BE2C (cell line): Measurements from ENCODE around the gene ROBO1.

Source experiments
- DNase-seq: peaks from one replicate; pipeline ENCODE4 v3.0.0-alpha.2; 2020
- H3K27me3 ChIP-seq: fragments of 250-450 bp; sonication (Bioruptor Pico); 2 replicates; pipeline ENCODE4 v1.5.1; 2020; ENCODE audit warnings: mild to moderate bottlenecking
- H3K36me3 ChIP-seq: fragments of 250-450 bp; sonication (Bioruptor Pico); 2 replicates; pipeline ENCODE4 v1.5.1; 2020; ENCODE audit warnings: mild to moderate bottlenecking
- H3K4me1 ChIP-seq: fragments of 250-450 bp; sonication (Bioruptor Pico); 2 replicates; pipeline ENCODE4 v1.5.1; 2020
- H3K4me3 ChIP-seq: 2 replicates; pipeline ENCODE4 v1.5.1; 2011; ENCODE audit warnings: low read depth, low read length
- H3K9me3 ChIP-seq: fragments of 250-450 bp; sonication (Bioruptor Pico); 2 replicates; pipeline ENCODE4 v1.5.1; 2020
- TF ChIP-seq, protein P1 (sequence below): IDR thresholded peaks from 2 replicates; pipeline ENCODE4 v1.5.1; 2012; ENCODE audit warnings: mild to moderate bottlenecking, low read depth, low read length

Gene ROBO1

DNA sequence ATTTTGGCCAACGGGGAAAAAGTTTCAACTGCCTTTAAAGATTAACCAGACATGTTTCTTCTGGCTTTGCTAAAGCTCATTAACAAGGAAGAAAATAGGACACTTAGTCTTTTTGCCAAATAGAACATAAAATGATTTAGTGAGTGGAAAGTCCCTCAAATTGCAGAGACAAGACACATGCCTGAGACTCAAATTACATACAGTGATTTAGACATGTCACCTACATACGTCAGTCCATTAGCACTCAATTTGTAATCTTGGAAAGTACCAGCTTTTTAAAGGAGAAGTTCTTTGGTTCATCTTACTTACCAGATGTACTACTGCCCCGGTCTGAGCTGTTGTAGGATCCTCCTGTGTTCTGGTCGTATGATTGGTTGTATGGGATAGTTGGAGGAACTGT is 1134.2 kb downstream of the ROBO1 start:
- TF ChIP-seq, protein P1, sequence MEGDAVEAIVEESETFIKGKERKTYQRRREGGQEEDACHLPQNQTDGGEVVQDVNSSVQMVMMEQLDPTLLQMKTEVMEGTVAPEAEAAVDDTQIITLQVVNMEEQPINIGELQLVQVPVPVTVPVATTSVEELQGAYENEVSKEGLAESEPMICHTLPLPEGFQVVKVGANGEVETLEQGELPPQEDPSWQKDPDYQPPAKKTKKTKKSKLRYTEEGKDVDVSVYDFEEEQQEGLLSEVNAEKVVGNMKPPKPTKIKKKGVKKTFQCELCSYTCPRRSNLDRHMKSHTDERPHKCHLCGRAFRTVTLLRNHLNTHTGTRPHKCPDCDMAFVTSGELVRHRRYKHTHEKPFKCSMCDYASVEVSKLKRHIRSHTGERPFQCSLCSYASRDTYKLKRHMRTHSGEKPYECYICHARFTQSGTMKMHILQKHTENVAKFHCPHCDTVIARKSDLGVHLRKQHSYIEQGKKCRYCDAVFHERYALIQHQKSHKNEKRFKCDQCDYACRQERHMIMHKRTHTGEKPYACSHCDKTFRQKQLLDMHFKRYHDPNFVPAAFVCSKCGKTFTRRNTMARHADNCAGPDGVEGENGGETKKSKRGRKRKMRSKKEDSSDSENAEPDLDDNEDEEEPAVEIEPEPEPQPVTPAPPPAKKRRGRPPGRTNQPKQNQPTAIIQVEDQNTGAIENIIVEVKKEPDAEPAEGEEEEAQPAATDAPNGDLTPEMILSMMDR: no peak
- Histone ChIP-seq H3K4me1 (peaks cover 4% of the 10 kb centered on the region), H3K36me3 (peaks cover 4% of the 10 kb centered on the region; the same call in 1 of the 2 replicates), H3K9me3 (no peaks in the 10 kb centered on the region), H3K4me3 (no peak overlapping the region), H3K27me3 (no peaks in the 10 kb centered on the region)
- DNase-seq: no peak

DNA sequence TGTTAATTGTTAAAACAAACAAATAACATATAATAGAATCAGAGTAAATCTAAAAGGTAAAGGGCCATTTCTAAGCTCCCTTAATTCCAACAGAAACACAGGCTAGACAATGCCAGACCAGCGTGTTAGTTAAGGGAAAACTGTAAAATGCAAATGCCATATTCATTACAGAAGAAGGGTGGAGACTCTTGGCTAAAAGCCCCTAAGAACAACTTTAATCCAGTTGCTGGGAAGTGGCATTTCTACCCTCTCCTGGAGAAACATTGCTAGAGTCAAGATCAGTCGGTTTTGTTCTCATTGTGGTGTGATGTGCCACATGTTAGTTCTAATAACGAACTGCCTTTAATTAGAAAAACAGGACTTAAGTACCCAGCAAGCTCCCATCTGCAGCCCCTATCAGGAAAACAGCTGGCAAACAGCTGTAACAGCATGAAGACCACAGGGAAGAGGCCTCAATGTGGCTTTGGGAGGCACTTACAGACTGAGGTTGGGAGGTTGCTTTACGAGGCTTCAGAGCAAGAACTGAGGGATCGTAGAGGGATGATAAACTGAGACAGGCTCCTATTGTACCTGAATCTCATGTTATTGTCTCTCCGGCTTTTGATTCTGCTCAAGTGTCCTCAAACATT is 1134.8 kb downstream of the ROBO1 start:
- Histone ChIP-seq H3K36me3 (peaks cover 4% of the 10 kb centered on the region; the same call in 1 of the 2 replicates), H3K4me1 (peaks cover 4% of the 10 kb centered on the region), H3K4me3 (no peak overlapping the region), H3K27me3 (no peaks in the 10 kb centered on the region), H3K9me3 (no peaks in the 10 kb centered on the region)
- TF ChIP-seq, protein P1: no peak
- DNase-seq: no peak

DNA sequence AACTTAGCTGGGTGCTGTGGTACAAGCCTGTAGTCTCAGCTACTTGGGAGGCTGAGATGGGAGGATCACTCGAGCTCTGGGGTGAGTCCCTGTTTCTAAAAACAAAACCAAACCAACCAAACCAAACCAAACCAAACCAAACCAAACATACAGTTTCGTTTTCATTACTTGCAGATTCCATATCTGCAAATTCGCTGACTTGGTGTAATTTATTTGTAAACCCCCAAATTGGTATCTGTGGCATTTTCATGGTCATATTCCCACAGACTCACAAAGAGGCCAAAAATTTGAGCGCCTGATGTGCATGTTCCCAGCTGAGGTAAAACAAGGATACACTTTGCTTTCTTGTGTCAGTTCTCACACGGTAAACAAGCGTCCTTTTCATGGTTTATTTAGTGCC is 1138.3 kb downstream of the ROBO1 start:
- no peak overlapping the region for H3K4me3 ChIP-seq
- TF ChIP-seq, protein P1: no peak
- peaks cover 4% of the 10 kb centered on the region for H3K4me1 ChIP-seq
- DNase-seq: no peak
- H3K36me3 ChIP-seq: peaks cover 9% of the 10 kb centered on the region
- H3K9me3 ChIP-seq: no peaks in the 10 kb centered on the region
- no peaks in the 10 kb centered on the region for H3K27me3 ChIP-seq

- no peak for DNase-seq
- Histone ChIP-seq H3K27me3 (no peaks in the 10 kb centered on the region), H3K4me1 (no peaks in the 10 kb centered on the region), H3K4me3 (no peak overlapping the region), H3K9me3 (no peaks in the 10 kb centered on the region), H3K36me3 (no peaks in the 10 kb centered on the region; the same call in 1 of the 2 replicates)
- TF ChIP-seq, protein P1: no peak
Measured at GRCh38 chr3:78621061-78621716, 1146.6 kb downstream of the ROBO1 start.

DNA sequence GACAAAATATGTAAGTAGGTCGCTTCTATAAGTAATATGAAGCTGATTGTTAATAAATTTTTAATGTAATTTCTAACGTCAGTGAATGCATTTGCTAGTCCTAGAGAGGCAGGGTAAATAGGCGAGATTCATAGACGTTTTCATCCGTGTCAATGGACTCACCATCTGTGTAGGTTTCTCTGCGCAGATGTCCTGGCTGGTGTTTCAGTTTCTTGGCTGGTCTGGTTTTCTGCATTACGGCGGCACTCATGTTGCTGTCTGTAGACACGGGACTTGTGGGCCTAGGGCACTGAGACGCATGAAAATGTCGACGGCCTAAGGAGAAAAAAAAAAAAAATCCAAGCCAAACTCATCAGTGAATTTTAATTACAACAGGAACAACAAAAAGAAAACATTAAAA is 1153.3 kb downstream of the ROBO1 start:
- TF ChIP-seq, protein P1: no peak
- H3K4me3 ChIP-seq: no peak overlapping the region
- no peaks in the 10 kb centered on the region for H3K9me3 ChIP-seq
- peaks cover 3% of the 10 kb centered on the region; the same call in 1 of the 2 replicates for H3K4me1 ChIP-seq
- H3K27me3 ChIP-seq: no peaks in the 10 kb centered on the region
- DNase-seq: peak; percentile 12
- no peaks in the 10 kb centered on the region for H3K36me3 ChIP-seq

DNA sequence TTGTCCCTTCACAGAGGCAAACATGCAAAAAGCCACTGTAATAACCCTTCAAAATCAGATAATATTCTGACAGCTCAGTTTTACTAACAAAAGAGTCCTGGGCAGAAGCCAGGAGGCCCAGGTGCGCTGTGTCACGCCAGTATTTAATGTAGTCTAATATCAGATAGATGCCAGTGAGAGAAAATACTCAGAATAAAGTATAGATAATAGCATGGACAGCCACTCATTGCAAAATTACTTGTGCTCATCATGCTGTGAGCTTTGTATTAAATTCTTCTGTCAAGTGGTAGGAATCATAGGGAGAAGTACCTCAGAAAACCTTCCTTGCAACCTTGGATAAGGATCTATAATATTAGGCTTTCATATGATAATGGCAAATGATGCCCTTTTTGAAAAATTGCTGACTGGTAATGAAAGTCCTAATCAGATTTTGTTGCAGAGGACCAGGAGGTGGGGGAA is 1154.3 kb downstream of the ROBO1 start:
- Histone ChIP-seq H3K27me3 (no peaks in the 10 kb centered on the region), H3K36me3 (no peaks in the 10 kb centered on the region), H3K4me3 (no peak overlapping the region), H3K9me3 (no peaks in the 10 kb centered on the region), H3K4me1 (peaks cover 3% of the 10 kb centered on the region; the same call in 1 of the 2 replicates)
- DNase-seq: peak; percentile 46
- TF ChIP-seq, protein P1: no peak
